Smooth muscle cell (in vitro differentiated cells): Measurements from ENCODE around the gene PDGFA. TPM values are rescaled to one million over a fixed set of nuclear protein-coding genes. Genes with fewer than 3 reads are reported as not detected.

Source experiments
- DNase-seq: peaks from one replicate; lab custom pipeline; 2025; ENCODE audit not compliant: unreplicated experiment; lab: John Stamatoyannopoulos, UW
- H2AFZ ChIP-seq: fragments of 200-600 bp; sonication (generic); 2 replicates; pipeline ENCODE4 v1.6.0; 2016; ENCODE audit warnings: antibody characterized with exemption, low read depth, mild to moderate bottlenecking
- H3F3A ChIP-seq: fragments of 200-600 bp; sonication (generic); 2 replicates; pipeline ENCODE4 v1.6.0; 2017; ENCODE audit warnings: antibody characterized with exemption, low read depth
- H3K27ac ChIP-seq: fragments of 200-600 bp; sonication (generic); 2 replicates; pipeline ENCODE4 v1.5.1; 2016; ENCODE audit warnings: low read depth, mild to moderate bottlenecking
- H3K27me3 ChIP-seq: fragments of 200-600 bp; sonication (generic); 2 replicates; pipeline ENCODE4 v1.6.1; 2016; ENCODE audit warnings: low read depth, mild to moderate bottlenecking
- H3K36me3 ChIP-seq: fragments of 200-600 bp; sonication (generic); 2 replicates; pipeline ENCODE4 v1.5.1; 2016; ENCODE audit warnings: low read depth
- H3K4me1 ChIP-seq: fragments of 200-600 bp; sonication (generic); 2 replicates; pipeline ENCODE4 v1.5.1; 2016; ENCODE audit warnings: low read depth
- H3K4me2 ChIP-seq: fragments of 200-600 bp; sonication (generic); 2 replicates; pipeline ENCODE4 v1.6.0; 2016; ENCODE audit warnings: mild to moderate bottlenecking
- H3K4me3 ChIP-seq: fragments of 200-600 bp; sonication (generic); 2 replicates; pipeline ENCODE4 v1.5.1; 2016; ENCODE audit warnings: mild to moderate bottlenecking
- H3K79me2 ChIP-seq: fragments of 200-600 bp; sonication (generic); 2 replicates; pipeline ENCODE4 v1.6.0; 2016; ENCODE audit warnings: low read depth, mild to moderate bottlenecking
- H3K9ac ChIP-seq: fragments of 200-600 bp; sonication (generic); 2 replicates; pipeline ENCODE4 v1.6.0; 2016; ENCODE audit warnings: low read depth
- H3K9me3 ChIP-seq: fragments of 200-600 bp; sonication (generic); replicated peaks from 2 replicates; pipeline ENCODE4 v1.5.1; 2016; ENCODE audit warnings: low read depth
- H4K20me1 ChIP-seq: fragments of 200-600 bp; sonication (generic); 2 replicates; pipeline ENCODE4 v1.6.0; 2016; ENCODE audit warnings: low read depth
- CTCF ChIP-seq: fragments of 200-600 bp; sonication (generic); IDR thresholded peaks from 2 replicates; pipeline ENCODE4 v1.5.1; 2017; ENCODE audit warnings: borderline replicate concordance, mild to moderate bottlenecking, antibody characterized with exemption; ENCODE audit not compliant: insufficient read depth, poor library complexity, severe bottlenecking
- WGBS: methylation state at CpG from one replicate; pipeline ENCODE4 v1.1.7; 2016; ENCODE audit warnings: low lambda C conversion rate; 5-methylcytosine and 5-hydroxymethylcytosine counted together
- polyA plus RNA-seq: library from polyadenylated mRNA; unstranded; fragments of >200 nt; fragmentation: Nextera tagmentation; extraction: Ambion mirVana; gene quantifications from 2 replicates; pipeline ENCODE4 v1.2.1, GENCODE V29; 2016
- total RNA-seq: library from RNA; depleted of rRNA; stranded (reverse); fragments of >200 nt; gene quantifications from 2 replicates; pipeline ENCODE4 v1.2.3, GENCODE V29; 2014

The PDGFA gene
- total and polyA plus RNA-seq, 2 experiments from 2014 or later: 32.0 to 68.1 TPM

DNA sequence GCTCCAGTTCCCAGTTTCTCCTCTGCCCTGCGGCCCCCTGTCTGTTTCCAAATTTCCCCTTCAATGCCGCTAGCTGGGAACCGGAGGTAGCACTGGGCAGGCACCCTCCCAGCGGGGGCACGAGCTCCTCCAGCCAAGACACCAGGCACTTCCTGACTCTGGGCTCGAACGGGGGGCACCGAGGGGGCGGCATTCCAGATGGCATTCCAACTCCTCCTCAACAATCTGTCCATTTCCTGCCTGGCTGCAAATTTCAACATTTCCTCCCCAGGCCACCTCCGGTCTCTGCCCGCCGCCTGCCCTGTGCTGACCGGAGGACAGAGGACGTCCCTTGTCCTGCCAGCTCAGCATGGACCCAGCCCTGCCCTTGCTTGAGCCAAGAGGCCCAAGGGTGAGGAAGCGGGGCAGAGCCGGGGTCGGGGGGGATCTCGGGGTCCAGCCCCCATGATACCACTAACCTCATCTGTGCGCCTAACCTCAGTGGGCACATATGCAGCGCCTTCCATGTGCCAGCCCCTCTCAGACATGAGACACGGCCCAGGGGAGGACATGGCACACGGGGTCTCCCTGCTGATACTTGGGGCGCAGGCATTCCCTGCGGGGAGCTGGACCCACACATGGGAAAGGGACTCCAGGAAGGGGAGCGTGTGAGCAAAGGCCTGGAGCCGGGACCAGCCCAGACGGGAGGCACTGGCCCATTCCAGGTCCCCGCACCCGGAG, 58.0 kb downstream of the PDGFA start:
- Histone ChIP-seq H3K4me1 (peaks cover 14% of the 10 kb centered on the region), H3K4me3 (no peak overlapping the region), H4K20me1 (no peaks in the 10 kb centered on the region), H3K36me3 (no peaks in the 10 kb centered on the region), H2AFZ (no peak overlapping the region), H3K9me3 (no peaks in the 10 kb centered on the region), H3F3A (peaks cover 16% of the 10 kb centered on the region), H3K27ac (peak overlapping the region; percentile 76), H3K9ac (no peak overlapping the region), H3K79me2 (no peaks in the 10 kb centered on the region), H3K27me3 (no peaks in the 10 kb centered on the region), H3K4me2 (peak overlapping the region; percentile 70)
- no peak for TF ChIP-seq CTCF
- DNase-seq: no peak
- 61% methylated on average over 29 of the region's 29 CpGs for WGBS

DNA sequence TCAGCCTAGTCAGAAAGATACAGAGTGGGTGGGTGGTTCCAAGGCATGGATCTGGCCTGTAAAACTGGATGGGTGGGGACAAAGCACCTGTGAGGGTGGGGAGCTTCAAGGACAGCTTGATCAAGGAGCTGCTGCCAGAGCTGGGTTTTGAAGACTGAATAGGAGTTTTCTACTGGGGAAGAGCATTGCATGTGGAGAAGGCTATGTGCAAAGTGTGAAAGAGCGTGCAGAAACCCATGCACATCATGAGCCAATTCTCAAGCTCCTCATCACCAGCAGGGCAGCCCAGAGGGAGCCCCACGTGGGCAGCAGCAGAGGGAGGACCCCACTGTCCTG, 58.6 kb downstream of the PDGFA start:
- no peak for TF ChIP-seq CTCF
- H3K27me3 ChIP-seq: no peaks in the 10 kb centered on the region
- H3K27ac ChIP-seq: peak overlapping the region; percentile 76
- 78% methylated on average over 2 of the region's 2 CpGs for WGBS
- H3K79me2 ChIP-seq: no peaks in the 10 kb centered on the region
- H3F3A ChIP-seq: peaks cover 16% of the 10 kb centered on the region
- peak overlapping the region; percentile 70 for H3K4me2 ChIP-seq
- no peak overlapping the region for H3K4me3 ChIP-seq
- no peaks in the 10 kb centered on the region for H3K36me3 ChIP-seq
- no peak overlapping the region for H3K9ac ChIP-seq
- no peak for DNase-seq
- peaks cover 14% of the 10 kb centered on the region for H3K4me1 ChIP-seq
- no peak overlapping the region for H2AFZ ChIP-seq
- H3K9me3 ChIP-seq: no peaks in the 10 kb centered on the region
- no peaks in the 10 kb centered on the region for H4K20me1 ChIP-seq

GRCh38 chr7:460374-461116, 59.1 kb downstream of the PDGFA start:
- no peak overlapping the region for H3K9ac ChIP-seq
- WGBS: 23% methylated on average over 26 of the region's 26 CpGs
- H4K20me1 ChIP-seq: no peaks in the 10 kb centered on the region
- no peaks in the 10 kb centered on the region for H3K36me3 ChIP-seq
- no peak for TF ChIP-seq CTCF
- H3K79me2 ChIP-seq: no peaks in the 10 kb centered on the region
- peaks cover 12% of the 10 kb centered on the region for H3F3A ChIP-seq
- peaks cover 14% of the 10 kb centered on the region for H3K4me1 ChIP-seq
- no peak overlapping the region for H3K4me3 ChIP-seq
- no peaks in the 10 kb centered on the region for H3K27me3 ChIP-seq
- H3K9me3 ChIP-seq: no peaks in the 10 kb centered on the region
- no peak overlapping the region for H2AFZ ChIP-seq
- H3K27ac ChIP-seq: peak overlapping the region; percentile 76
- DNase-seq: no peak
- peak overlapping the region; percentile 70 for H3K4me2 ChIP-seq
